SK-N-SH treated with all-trans-retinoic acid at 6 μM for 48 hours (cell line): ENCODE measurements around the gene CCDC88C.
A peak's percentile ranks its signal among the peaks of the same experiment; 100 is the strongest.

ENCODE experiments used
- ATAC-seq: fragments of 200-7000 bp; cut with Tn5 transposase; 3 replicates; pipeline ENCODE4 v1.9.1; 2020; ENCODE audit warnings: mild to moderate bottlenecking, moderate library complexity
- ARNTL ChIP-seq: fragments of 450-650 bp; formaldehyde crosslinking; IDR thresholded peaks from 2 replicates; pipeline ENCODE4 v1.5.0; 2020; ENCODE audit warnings: low read depth, mild to moderate bottlenecking, moderate library complexity, borderline replicate concordance
- BACH2 ChIP-seq: fragments of 250-450 bp; sonication (Bioruptor Pico); IDR thresholded peaks from 2 replicates; pipeline ENCODE4 v1.9.0; 2021; ENCODE audit warnings: mild to moderate bottlenecking, borderline replicate concordance
- ESRRG ChIP-seq: fragments of 250-450 bp; sonication (Bioruptor Pico); IDR thresholded peaks from 2 replicates; pipeline ENCODE4 v1.6.1; 2021; ENCODE audit warnings: mild to moderate bottlenecking
- GLIS3 ChIP-seq: fragments of 250-450 bp; sonication (Bioruptor Pico); IDR thresholded peaks from 2 replicates; pipeline ENCODE4 v1.5.0; 2020; ENCODE audit warnings: mild to moderate bottlenecking, moderate library complexity
- OSR1 ChIP-seq: fragments of 250-450 bp; sonication (Bioruptor Pico); IDR thresholded peaks from 2 replicates; pipeline ENCODE4 v1.8.0; 2022; ENCODE audit warnings: moderate library complexity, mild to moderate bottlenecking, inconsistent platforms
- PPARA ChIP-seq: fragments of 250-450 bp; sonication (Bioruptor Pico); IDR thresholded peaks from 2 replicates; pipeline ENCODE4 v1.5.0; 2020; ENCODE audit warnings: mild to moderate bottlenecking, borderline replicate concordance
- RARB ChIP-seq: fragments of 250-450 bp; sonication (Bioruptor Pico); IDR thresholded peaks from 2 replicates; pipeline ENCODE4 v1.8.0; 2021; ENCODE audit warnings: mild to moderate bottlenecking, moderate library complexity
- SNAI2 ChIP-seq: fragments of 250-450 bp; sonication (Bioruptor Pico); IDR thresholded peaks from 2 replicates; pipeline ENCODE4 v1.5.0; 2020; ENCODE audit warnings: mild to moderate bottlenecking, moderate library complexity
- TCF4 ChIP-seq: fragments of 250-450 bp; sonication (Bioruptor Pico); IDR thresholded peaks from 2 replicates; pipeline ENCODE4 v1.8.0; 2021; ENCODE audit warnings: mild to moderate bottlenecking, moderate library complexity, borderline replicate concordance
- TOX ChIP-seq: fragments of 250-450 bp; sonication (Bioruptor Pico); IDR thresholded peaks from 2 replicates; pipeline ENCODE4 v1.8.0; 2021; ENCODE audit warnings: mild to moderate bottlenecking, moderate library complexity, borderline replicate concordance
- ZC3H10 ChIP-seq: fragments of 250-450 bp; sonication (Bioruptor Pico); IDR thresholded peaks from 2 replicates; pipeline ENCODE4 v1.5.1; 2021; ENCODE audit warnings: mild to moderate bottlenecking, moderate library complexity
- ZFP3 ChIP-seq: fragments of 250-450 bp; sonication (Bioruptor Pico); IDR thresholded peaks from 2 replicates; pipeline ENCODE4 v1.5.0; 2020; ENCODE audit warnings: mild to moderate bottlenecking, moderate library complexity
- ZFP30 ChIP-seq: fragments of 450-650 bp; formaldehyde crosslinking; IDR thresholded peaks from 2 replicates; pipeline ENCODE4 v1.5.0; 2022; ENCODE audit warnings: mild to moderate bottlenecking, moderate library complexity
- ZNF565 ChIP-seq: fragments of 450-650 bp; formaldehyde crosslinking; conservative IDR thresholded peaks from 2 replicates; pipeline ENCODE4 v1.5.0; 2020; ENCODE audit warnings: low read depth, mild to moderate bottlenecking, moderate library complexity
- ZNF70 ChIP-seq: fragments of 450-650 bp; formaldehyde crosslinking; IDR thresholded peaks from 2 replicates; pipeline ENCODE4 v1.5.0; 2020; ENCODE audit warnings: mild to moderate bottlenecking, moderate library complexity
- TF ChIP-seq, protein P1 (sequence below): fragments of 250-450 bp; sonication (Bioruptor Pico); IDR thresholded peaks from 2 replicates; pipeline ENCODE4 v1.8.0; 2020; ENCODE audit warnings: mild to moderate bottlenecking, moderate library complexity, borderline replicate concordance
- TF ChIP-seq, protein P2 (sequence below): fragments of 250-450 bp; sonication (Bioruptor Pico); IDR thresholded peaks from 2 replicates; pipeline ENCODE4 v1.8.0; 2021; ENCODE audit warnings: low read depth, mild to moderate bottlenecking, moderate library complexity, borderline replicate concordance
- TF ChIP-seq, protein P3 (sequence below): fragments of 250-450 bp; sonication (Bioruptor Pico); IDR thresholded peaks from 2 replicates; pipeline ENCODE4 v1.5.0; 2020; ENCODE audit warnings: mild to moderate bottlenecking, moderate library complexity
- TF ChIP-seq, protein P4 (sequence below): fragments of 250-450 bp; sonication (Bioruptor Pico); IDR thresholded peaks from 2 replicates; pipeline ENCODE4 v1.5.1; 2020; ENCODE audit warnings: low read depth, mild to moderate bottlenecking, moderate library complexity
- TF ChIP-seq, protein P5 (sequence below): fragments of 250-450 bp; sonication (Bioruptor Pico); IDR thresholded peaks from 2 replicates; pipeline ENCODE4 v1.5.1; 2021; ENCODE audit warnings: mild to moderate bottlenecking, moderate library complexity

The CCDC88C gene

DNA sequence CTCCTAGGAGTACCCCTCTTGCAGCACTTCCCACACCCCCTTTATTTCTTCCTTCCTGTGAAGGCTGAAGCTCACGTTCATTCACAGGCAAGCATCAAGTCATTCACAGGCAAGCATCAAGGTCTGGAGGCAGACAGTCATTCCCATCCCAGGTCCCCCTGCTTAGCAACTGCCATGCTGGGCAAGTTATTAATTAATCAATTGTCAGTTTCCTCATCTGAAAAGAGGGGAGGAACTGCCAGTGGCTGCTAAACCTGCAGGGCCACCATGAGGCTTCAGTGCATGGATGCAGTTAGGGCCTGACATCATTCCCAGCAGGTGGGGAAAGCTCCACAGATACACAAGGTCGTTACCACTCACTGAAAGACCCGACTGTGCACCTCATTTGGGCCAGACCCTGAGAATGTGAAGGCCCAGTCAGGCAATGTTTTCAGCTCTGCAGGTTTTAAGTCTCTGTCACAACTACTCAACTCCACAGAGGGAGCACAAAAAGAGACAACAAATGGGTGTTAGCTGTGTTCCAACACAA lies 88.1 kb downstream of the CCDC88C start:
- TF ChIP-seq, protein P1, sequence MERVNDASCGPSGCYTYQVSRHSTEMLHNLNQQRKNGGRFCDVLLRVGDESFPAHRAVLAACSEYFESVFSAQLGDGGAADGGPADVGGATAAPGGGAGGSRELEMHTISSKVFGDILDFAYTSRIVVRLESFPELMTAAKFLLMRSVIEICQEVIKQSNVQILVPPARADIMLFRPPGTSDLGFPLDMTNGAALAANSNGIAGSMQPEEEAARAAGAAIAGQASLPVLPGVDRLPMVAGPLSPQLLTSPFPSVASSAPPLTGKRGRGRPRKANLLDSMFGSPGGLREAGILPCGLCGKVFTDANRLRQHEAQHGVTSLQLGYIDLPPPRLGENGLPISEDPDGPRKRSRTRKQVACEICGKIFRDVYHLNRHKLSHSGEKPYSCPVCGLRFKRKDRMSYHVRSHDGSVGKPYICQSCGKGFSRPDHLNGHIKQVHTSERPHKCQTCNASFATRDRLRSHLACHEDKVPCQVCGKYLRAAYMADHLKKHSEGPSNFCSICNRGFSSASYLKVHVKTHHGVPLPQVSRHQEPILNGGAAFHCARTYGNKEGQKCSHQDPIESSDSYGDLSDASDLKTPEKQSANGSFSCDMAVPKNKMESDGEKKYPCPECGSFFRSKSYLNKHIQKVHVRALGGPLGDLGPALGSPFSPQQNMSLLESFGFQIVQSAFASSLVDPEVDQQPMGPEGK (CRISPR knock-in tag): no peak
- TF ChIP-seq ZFP3 (CRISPR knock-in tag) (no peak), TCF4 (CRISPR knock-in tag) (no peak), OSR1 (CRISPR knock-in tag) (no peak), ZFP30 (CRISPR knock-in tag) (no peak), ESRRG (no peak), RARB (no peak), PPARA (no peak)
- TF ChIP-seq, protein P2, sequence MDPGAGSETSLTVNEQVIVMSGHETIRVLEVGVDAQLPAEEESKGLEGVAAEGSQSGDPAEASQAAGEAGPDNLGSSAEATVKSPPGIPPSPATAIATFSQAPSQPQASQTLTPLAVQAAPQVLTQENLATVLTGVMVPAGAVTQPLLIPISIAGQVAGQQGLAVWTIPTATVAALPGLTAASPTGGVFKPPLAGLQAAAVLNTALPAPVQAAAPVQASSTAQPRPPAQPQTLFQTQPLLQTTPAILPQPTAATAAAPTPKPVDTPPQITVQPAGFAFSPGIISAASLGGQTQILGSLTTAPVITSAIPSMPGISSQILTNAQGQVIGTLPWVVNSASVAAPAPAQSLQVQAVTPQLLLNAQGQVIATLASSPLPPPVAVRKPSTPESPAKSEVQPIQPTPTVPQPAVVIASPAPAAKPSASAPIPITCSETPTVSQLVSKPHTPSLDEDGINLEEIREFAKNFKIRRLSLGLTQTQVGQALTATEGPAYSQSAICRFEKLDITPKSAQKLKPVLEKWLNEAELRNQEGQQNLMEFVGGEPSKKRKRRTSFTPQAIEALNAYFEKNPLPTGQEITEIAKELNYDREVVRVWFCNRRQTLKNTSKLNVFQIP (CRISPR knock-in tag): no peak
- TF ChIP-seq, protein P3, sequence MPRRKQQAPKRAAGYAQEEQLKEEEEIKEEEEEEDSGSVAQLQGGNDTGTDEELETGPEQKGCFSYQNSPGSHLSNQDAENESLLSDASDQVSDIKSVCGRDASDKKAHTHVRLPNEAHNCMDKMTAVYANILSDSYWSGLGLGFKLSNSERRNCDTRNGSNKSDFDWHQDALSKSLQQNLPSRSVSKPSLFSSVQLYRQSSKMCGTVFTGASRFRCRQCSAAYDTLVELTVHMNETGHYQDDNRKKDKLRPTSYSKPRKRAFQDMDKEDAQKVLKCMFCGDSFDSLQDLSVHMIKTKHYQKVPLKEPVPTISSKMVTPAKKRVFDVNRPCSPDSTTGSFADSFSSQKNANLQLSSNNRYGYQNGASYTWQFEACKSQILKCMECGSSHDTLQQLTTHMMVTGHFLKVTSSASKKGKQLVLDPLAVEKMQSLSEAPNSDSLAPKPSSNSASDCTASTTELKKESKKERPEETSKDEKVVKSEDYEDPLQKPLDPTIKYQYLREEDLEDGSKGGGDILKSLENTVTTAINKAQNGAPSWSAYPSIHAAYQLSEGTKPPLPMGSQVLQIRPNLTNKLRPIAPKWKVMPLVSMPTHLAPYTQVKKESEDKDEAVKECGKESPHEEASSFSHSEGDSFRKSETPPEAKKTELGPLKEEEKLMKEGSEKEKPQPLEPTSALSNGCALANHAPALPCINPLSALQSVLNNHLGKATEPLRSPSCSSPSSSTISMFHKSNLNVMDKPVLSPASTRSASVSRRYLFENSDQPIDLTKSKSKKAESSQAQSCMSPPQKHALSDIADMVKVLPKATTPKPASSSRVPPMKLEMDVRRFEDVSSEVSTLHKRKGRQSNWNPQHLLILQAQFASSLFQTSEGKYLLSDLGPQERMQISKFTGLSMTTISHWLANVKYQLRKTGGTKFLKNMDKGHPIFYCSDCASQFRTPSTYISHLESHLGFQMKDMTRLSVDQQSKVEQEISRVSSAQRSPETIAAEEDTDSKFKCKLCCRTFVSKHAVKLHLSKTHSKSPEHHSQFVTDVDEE: no peak
- ATAC-seq: no peak

DNA sequence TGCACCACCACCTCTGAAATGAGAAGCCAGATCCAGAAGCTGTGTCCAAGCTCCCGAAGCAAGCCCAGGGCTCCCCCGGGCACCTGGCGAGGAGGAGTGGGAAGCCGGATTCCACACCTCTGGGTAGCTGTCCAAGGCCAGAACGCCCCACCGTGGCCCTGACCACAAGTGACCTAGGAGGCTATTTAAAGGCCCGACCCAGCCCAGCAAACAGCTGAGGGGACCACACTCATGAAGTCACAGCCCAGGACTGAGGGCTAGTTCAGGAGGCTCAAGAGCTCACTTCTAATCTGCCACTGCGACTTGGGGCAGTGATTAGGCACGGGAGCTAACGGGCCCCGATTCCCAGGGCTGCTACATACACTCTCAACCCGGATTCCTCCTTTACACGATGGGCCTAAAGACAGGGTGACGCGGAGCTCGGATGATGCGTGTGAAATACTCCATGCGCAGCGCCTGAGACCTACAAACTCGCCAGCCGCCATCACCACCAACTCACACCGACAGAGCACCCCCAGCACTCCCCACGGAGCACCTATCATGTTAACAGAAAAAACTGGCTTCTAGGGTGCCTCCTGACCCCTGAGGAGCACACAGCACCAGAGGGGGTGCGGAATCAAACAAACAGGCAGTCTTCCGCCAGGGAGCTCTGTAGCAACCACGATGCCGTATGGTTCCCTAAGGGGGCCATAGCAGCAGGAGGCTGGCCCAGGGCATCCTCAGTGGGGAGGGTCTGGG lies 89.1 kb downstream of the CCDC88C start:
- TF ChIP-seq ZFP3 (CRISPR knock-in tag) (no peak), BACH2 (CRISPR knock-in tag) (no peak)
- TF ChIP-seq, protein P4, sequence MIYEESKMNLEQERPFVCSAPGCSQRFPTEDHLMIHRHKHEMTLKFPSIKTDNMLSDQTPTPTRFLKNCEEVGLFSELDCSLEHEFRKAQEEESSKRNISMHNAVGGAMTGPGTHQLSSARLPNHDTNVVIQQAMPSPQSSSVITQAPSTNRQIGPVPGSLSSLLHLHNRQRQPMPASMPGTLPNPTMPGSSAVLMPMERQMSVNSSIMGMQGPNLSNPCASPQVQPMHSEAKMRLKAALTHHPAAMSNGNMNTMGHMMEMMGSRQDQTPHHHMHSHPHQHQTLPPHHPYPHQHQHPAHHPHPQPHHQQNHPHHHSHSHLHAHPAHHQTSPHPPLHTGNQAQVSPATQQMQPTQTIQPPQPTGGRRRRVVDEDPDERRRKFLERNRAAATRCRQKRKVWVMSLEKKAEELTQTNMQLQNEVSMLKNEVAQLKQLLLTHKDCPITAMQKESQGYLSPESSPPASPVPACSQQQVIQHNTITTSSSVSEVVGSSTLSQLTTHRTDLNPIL: no peak
- TF ChIP-seq, protein P2 (CRISPR knock-in tag): no peak
- TF ChIP-seq, protein P5, sequence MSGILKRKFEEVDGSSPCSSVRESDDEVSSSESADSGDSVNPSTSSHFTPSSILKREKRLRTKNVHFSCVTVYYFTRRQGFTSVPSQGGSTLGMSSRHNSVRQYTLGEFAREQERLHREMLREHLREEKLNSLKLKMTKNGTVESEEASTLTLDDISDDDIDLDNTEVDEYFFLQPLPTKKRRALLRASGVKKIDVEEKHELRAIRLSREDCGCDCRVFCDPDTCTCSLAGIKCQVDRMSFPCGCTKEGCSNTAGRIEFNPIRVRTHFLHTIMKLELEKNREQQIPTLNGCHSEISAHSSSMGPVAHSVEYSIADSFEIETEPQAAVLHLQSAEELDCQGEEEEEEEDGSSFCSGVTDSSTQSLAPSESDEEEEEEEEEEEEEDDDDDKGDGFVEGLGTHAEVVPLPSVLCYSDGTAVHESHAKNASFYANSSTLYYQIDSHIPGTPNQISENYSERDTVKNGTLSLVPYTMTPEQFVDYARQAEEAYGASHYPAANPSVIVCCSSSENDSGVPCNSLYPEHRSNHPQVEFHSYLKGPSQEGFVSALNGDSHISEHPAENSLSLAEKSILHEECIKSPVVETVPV (CRISPR knock-in tag): no peak
- TF ChIP-seq, all 23 proteins: peak for 0
- ATAC-seq: no peak

DNA sequence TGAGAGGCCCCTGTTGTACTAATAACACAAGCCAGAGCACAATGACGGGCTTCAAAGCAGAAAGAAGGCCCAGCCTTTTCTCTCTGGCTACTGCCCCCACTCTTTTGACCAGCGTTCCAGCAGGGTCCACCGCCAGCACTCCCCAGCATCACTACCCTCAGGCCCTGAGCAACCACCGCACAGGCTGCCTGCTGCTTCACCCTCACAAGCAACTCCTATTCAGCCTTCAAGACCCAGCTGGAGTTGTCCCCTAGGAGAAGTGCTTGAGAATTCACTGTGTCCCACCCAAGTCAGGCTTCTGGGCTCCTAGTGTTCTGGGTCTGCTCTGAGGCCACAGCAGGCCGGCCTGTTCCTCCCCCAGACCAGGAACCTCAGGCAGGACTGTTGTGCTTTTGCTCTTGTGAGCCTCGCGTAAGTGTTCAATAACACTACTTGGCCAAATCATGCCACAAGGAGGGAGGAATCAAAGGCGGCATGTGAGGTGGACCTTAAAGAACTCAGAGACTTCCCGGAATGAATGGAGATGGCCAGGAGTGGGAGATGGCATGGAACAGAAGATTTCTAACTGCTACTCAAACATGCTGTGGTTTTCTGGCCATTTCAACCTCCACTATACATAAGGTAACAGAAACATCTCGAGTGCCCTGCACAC lies 89.8 kb downstream of the CCDC88C start:
- no peak for ATAC-seq
- TF ChIP-seq ZFP3 (CRISPR knock-in tag): peak; percentile 84
- no peak for TF ChIP-seq ZNF70 (CRISPR knock-in tag)
- TF ChIP-seq, all 23 proteins: peak for 1

DNA sequence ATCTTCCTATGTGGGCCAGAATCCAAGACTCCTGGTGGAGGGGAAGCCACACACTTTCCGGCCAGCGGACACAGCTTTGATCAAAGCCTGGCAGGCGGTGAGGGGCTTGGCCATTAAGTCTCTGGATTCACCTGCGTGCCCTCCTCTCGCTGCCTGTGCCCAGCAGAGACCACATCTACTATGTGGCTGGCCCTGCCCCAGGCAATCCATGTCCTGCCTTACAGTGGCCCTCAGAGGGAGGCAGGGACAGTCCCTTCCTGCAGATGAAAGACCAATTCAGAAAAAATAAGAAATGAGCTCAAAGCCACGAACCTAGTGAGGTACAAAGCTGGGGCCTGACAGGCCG lies 90.4 kb downstream of the CCDC88C start:
- no peak for ATAC-seq
- TF ChIP-seq, protein P5 (CRISPR knock-in tag): no peak
- TF ChIP-seq ARNTL (CRISPR knock-in tag) (no peak), ESRRG (no peak), ZFP30 (CRISPR knock-in tag) (no peak), ZNF565 (no peak), GLIS3 (no peak), BACH2 (CRISPR knock-in tag) (no peak), PPARA (no peak), TOX (CRISPR knock-in tag) (no peak), RARB (no peak), ZC3H10 (CRISPR knock-in tag) (no peak), TCF4 (CRISPR knock-in tag) (no peak), SNAI2 (no peak)
- TF ChIP-seq, protein P4: no peak
